Muscle layer of colon (tissue), 2 donors: ENCODE data around the gene AK3.

Experiments
- H3K27ac ChIP-seq: one replicate; pipeline ENCODE4 v1.7.0; 2013; ENCODE audit warnings: low read depth, mild to moderate bottlenecking, low read length, moderate library complexity
- H3K27me3 ChIP-seq, 2 donors: one replicate each; pipeline ENCODE4 v1.7.0; 2013; ENCODE audit warnings: low read length in 2 of 2, mild to moderate bottlenecking in 2 of 2; ENCODE audit not compliant: insufficient read depth in 2 of 2, control insufficient read depth in 1 of 2
- H3K36me3 ChIP-seq: one replicate; pipeline ENCODE4 v1.7.0; 2013; ENCODE audit warnings: mild to moderate bottlenecking, low read length; ENCODE audit not compliant: insufficient read depth
- H3K4me1 ChIP-seq: one replicate; pipeline ENCODE4 v1.7.0; 2013; ENCODE audit warnings: mild to moderate bottlenecking, low read length; ENCODE audit not compliant: insufficient read depth
- H3K4me3 ChIP-seq, 2 donors: one replicate each; pipeline ENCODE4 v1.7.0; 2013; ENCODE audit warnings: low read length in 2 of 2, low read depth in 1 of 2, mild to moderate bottlenecking in 1 of 2, moderate library complexity in 1 of 2
- H3K9ac ChIP-seq: one replicate; pipeline ENCODE4 v1.7.0; 2013; ENCODE audit warnings: low read length
- H3K9me3 ChIP-seq: one replicate; pipeline ENCODE4 v1.7.0; 2013; ENCODE audit warnings: mild to moderate bottlenecking, low read length
- donor health status: abdominal sarcoma.
- donor health status: Adenocarcinoma of cecum.

AK3 gene

GRCh38 chr9:4701526-4701925 lies 39.5 kb downstream of the AK3 start:
- Histone ChIP-seq H3K36me3 (peaks cover 35% of the 10 kb centered on the region), H3K27me3 (no peaks in the 10 kb centered on the region), H3K9me3 (no peaks in the 10 kb centered on the region), H3K27ac (no peak overlapping the region), H3K4me1 (no peaks in the 10 kb centered on the region), H3K4me3 (no peak overlapping the region), H3K9ac (no peak overlapping the region)

- Histone ChIP-seq H3K9me3 (no peaks in the 10 kb centered on the region), H3K27me3 (no peaks in the 10 kb centered on the region), H3K36me3 (peaks cover 35% of the 10 kb centered on the region), H3K4me1 (no peaks in the 10 kb centered on the region), H3K9ac (no peak overlapping the region), H3K27ac (no peak overlapping the region), H3K4me3 (no peak overlapping the region)
Measured at GRCh38 chr9:4700932-4701331, 40.1 kb downstream of the AK3 start.

GRCh38 chr9:4700091-4700490 lies 40.9 kb downstream of the AK3 start:
- Histone ChIP-seq H3K9me3 (no peaks in the 10 kb centered on the region), H3K27me3 (no peaks in the 10 kb centered on the region), H3K27ac (no peak overlapping the region), H3K4me3 (no peak overlapping the region), H3K36me3 (peaks cover 36% of the 10 kb centered on the region), H3K9ac (no peak overlapping the region), H3K4me1 (no peaks in the 10 kb centered on the region)

GRCh38 chr9:4691795-4692194 lies 49.2 kb downstream of the AK3 start:
- Histone ChIP-seq H3K4me1 (peaks cover 11% of the 10 kb centered on the region), H3K9ac (no peak overlapping the region), H3K27ac (no peak overlapping the region), H3K9me3 (no peaks in the 10 kb centered on the region), H3K4me3 (no peak overlapping the region), H3K27me3 (no peaks in the 10 kb centered on the region), H3K36me3 (peaks cover 28% of the 10 kb centered on the region)

GRCh38 chr9:4690144-4690543 lies 50.9 kb downstream of the AK3 start:
- Histone ChIP-seq H3K9ac (no peak overlapping the region), H3K36me3 (peaks cover 36% of the 10 kb centered on the region), H3K4me3 (no peak overlapping the region), H3K9me3 (no peaks in the 10 kb centered on the region), H3K4me1 (peaks cover 15% of the 10 kb centered on the region), H3K27ac (no peak overlapping the region), H3K27me3 (no peaks in the 10 kb centered on the region)

- Histone ChIP-seq H3K27ac (no peak overlapping the region), H3K4me3 (no peak overlapping the region), H3K9me3 (no peaks in the 10 kb centered on the region), H3K4me1 (peaks cover 15% of the 10 kb centered on the region), H3K9ac (no peak overlapping the region), H3K36me3 (peaks cover 31% of the 10 kb centered on the region), H3K27me3 (no peaks in the 10 kb centered on the region)
Measured at GRCh38 chr9:4689687-4690104, 51.3 kb downstream of the AK3 start.

DNA sequence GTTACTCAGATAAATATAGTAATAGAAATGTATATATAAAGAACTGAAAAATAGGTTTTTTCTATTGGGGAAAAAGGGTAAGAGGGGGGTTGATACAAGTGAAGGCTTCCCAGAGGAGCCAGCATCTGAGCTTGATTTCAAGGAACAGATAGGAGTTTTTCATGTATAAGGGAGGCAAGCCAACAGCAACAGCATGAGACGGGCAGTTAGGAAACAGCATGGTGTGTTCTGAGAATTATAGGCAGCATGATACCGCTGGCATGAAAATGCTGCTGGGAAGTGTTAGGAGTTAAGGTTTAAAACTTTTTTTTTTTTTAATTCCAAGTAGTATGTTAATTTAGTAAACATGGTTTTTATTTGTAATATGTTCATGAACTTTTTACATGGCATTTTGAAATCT lies 52.0 kb downstream of the AK3 start:
- H3K27me3 ChIP-seq, result no peaks in the 10 kb centered on the region
- no peak overlapping the region for H3K4me3 ChIP-seq
- H3K4me1 ChIP-seq, result peaks cover 15% of the 10 kb centered on the region
- H3K27ac ChIP-seq, result no peak overlapping the region
- no peak overlapping the region for H3K9ac ChIP-seq
- no peaks in the 10 kb centered on the region for H3K9me3 ChIP-seq
- peaks cover 30% of the 10 kb centered on the region for H3K36me3 ChIP-seq

DNA sequence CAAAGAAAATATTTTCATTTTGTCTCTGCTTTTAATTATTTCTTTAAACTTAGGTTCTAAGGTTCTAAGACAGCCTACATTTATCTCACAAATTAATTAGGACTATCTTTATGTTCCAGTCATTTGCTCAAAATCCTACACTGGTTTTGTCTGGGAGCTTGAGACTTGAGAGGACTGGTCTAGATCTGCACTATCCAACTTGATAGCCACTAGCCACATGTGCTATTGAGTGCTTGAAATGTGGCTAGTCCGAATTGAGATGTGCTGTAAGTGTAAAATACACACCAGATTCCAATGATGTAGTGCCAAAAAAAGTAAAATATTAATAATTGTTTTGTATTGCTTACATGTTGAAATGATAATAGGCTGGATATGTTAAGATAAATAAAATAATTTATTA lies 54.4 kb downstream of the AK3 start:
- no peaks in the 10 kb centered on the region for H3K27me3 ChIP-seq
- H3K4me1 ChIP-seq, result peaks cover 22% of the 10 kb centered on the region
- peaks cover 30% of the 10 kb centered on the region for H3K36me3 ChIP-seq
- no peak overlapping the region for H3K9ac ChIP-seq
- no peaks in the 10 kb centered on the region for H3K9me3 ChIP-seq
- no peak overlapping the region for H3K4me3 ChIP-seq
- no peak overlapping the region for H3K27ac ChIP-seq

DNA sequence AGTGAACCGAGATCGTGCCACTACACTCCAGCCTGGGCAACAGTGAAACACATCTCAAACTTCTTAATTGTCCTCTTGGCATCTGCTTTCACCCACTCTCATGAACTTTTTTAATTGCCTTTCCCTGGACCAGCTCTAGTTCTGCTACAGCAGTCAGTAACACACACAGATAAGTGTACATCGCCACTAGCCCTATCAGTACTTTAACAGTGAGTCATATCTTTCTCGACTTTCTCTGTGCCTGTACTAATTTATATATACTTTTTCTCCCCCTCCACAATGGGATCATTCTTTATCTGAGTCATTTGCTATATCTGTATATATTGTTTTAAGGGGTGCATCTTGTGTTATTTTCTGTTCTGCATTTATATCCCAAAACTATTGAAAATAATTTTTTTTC lies 54.9 kb downstream of the AK3 start:
- no peaks in the 10 kb centered on the region for H3K27me3 ChIP-seq
- H3K4me3 ChIP-seq, result no peak overlapping the region
- H3K36me3 ChIP-seq, result peaks cover 26% of the 10 kb centered on the region
- H3K4me1 ChIP-seq, result peaks cover 27% of the 10 kb centered on the region
- no peak overlapping the region for H3K9ac ChIP-seq
- H3K9me3 ChIP-seq, result no peaks in the 10 kb centered on the region
- H3K27ac ChIP-seq, result no peak overlapping the region

- Histone ChIP-seq H3K27ac (no peak overlapping the region), H3K9ac (no peak overlapping the region), H3K36me3 (peaks cover 13% of the 10 kb centered on the region), H3K9me3 (no peaks in the 10 kb centered on the region), H3K4me1 (peaks cover 33% of the 10 kb centered on the region), H3K27me3 (no peaks in the 10 kb centered on the region), H3K4me3 (no peak overlapping the region)
Measured at GRCh38 chr9:4684820-4685219, 56.2 kb downstream of the AK3 start.

- H3K4me1 ChIP-seq, result peaks cover 26% of the 10 kb centered on the region
- peak overlapping the region; percentile 78 for H3K9ac ChIP-seq
- peak overlapping the region in 1 of 2 donors; percentile 94 for H3K4me3 ChIP-seq
- H3K27me3 ChIP-seq, result no peaks in the 10 kb centered on the region
- H3K9me3 ChIP-seq, result no peaks in the 10 kb centered on the region
- H3K36me3 ChIP-seq, result peaks cover under 1% of the 10 kb centered on the region
- H3K27ac ChIP-seq, result peak overlapping the region; percentile 99
Measured at GRCh38 chr9:4680750-4681149, 60.3 kb downstream of the AK3 start.

GRCh38 chr9:4680173-4680525 lies 60.9 kb downstream of the AK3 start:
- peak overlapping the region; percentile 94 to 95 for H3K4me3 ChIP-seq
- no peaks in the 10 kb centered on the region for H3K9me3 ChIP-seq
- H3K27ac ChIP-seq, result peak overlapping the region; percentile 99
- peak overlapping the region; percentile 78 for H3K9ac ChIP-seq
- no peaks in the 10 kb centered on the region for H3K27me3 ChIP-seq
- no peaks in the 10 kb centered on the region for H3K36me3 ChIP-seq
- peaks cover 26% of the 10 kb centered on the region for H3K4me1 ChIP-seq
